ENCODE results near the gene LPP.

GRCh38 chr3:188529228-188529627, 375.3 kb downstream of the LPP start:
- TF ChIP-seq CTCF (conservative IDR thresholded peaks at IDR 0.05; ENCODE audit: low read depth, low read length) (no peak), EZH2 (IDR thresholded peaks at IDR 0.05; ENCODE audit: low read length, unreplicated experiment) (no peak)

Data from PC-3 (cell line).